Activated naive CD4-positive, alpha-beta T cell treated with anti-CD3 and anti-CD28 coated beads for 36 hours (primary cell): ENCODE measurements around the gene CCDC88B. TPM values are rescaled to one million over a fixed set of nuclear protein-coding genes. Genes with fewer than 3 reads are reported as not detected.

Source experiments
- CTCF ChIA-PET: fragments of 350-600 bp; sonication (Branson Sonifier 250); formaldehyde crosslinking; loops from one replicate; lab custom pipeline; 2021; ENCODE audit warnings: antibody characterized with exemption; lab: Charles Lee
- DNase-seq: peaks from one replicate; pipeline ENCODE4 v3.0.0-alpha.2; 2020
- H3K27ac Mint-ChIP-seq: one replicate; pipeline ENCODE4 v1.8.0; 2021; ENCODE audit warnings: mild to moderate bottlenecking, mixed read lengths
- H3K27me3 Mint-ChIP-seq: one replicate; pipeline ENCODE4 v1.8.0; 2021; ENCODE audit warnings: low read depth, mixed read lengths
- H3K36me3 Mint-ChIP-seq: one replicate; pipeline ENCODE4 v1.8.0; 2021; ENCODE audit warnings: low read depth, mixed read lengths
- H3K4me1 Mint-ChIP-seq: one replicate; pipeline ENCODE4 v1.8.0; 2021; ENCODE audit warnings: low read depth, mixed read lengths
- H3K4me3 Mint-ChIP-seq: one replicate; pipeline ENCODE4 v1.8.0; 2021; ENCODE audit warnings: mild to moderate bottlenecking, moderate library complexity, mixed read lengths
- H3K9me3 Mint-ChIP-seq: one replicate; pipeline ENCODE4 v1.8.0; 2021; ENCODE audit warnings: mixed read lengths
- intact Hi-C: fragments of 100-400 bp; cut with micrococcal nuclease; formaldehyde crosslinking; loops from one replicate; pipeline ENCODE4 v1.15.1; 2023
- total RNA-seq, 2 experiments: library from RNA; stranded (reverse); gene quantifications; one replicate each; pipeline ENCODE4 v1.2.3, GENCODE V29; 2021

CCDC88B gene
- total RNA-seq, 2 experiments from 2014 or later: 53.2 to 61.9 TPM

- intact Hi-C loops: no loop called here
- H3K27ac Mint-ChIP-seq: no peak overlapping the region
- H3K9me3 Mint-ChIP-seq: no peaks in the 10 kb centered on the region
- no peaks in the 10 kb centered on the region for H3K36me3 Mint-ChIP-seq
- no peak for DNase-seq
- no peaks in the 10 kb centered on the region for H3K27me3 Mint-ChIP-seq
- CTCF ChIA-PET: interaction anchor here (1.1 kb wide), 1 partner anchor 9 kb away, joined by 4 read pairs; no protein-coding TSS in a partner anchor
- H3K4me1 Mint-ChIP-seq: no peaks in the 10 kb centered on the region
- H3K4me3 Mint-ChIP-seq: no peak overlapping the region
Measured at GRCh38 chr11:64376071-64376470, 36.1 kb downstream of the CCDC88B start.

GRCh38 chr11:64378335-64378880 lies 38.4 kb downstream of the CCDC88B start:
- no peak overlapping the region for H3K4me3 Mint-ChIP-seq
- intact Hi-C loops: no loop called here
- no peaks in the 10 kb centered on the region for H3K36me3 Mint-ChIP-seq
- H3K9me3 Mint-ChIP-seq: no peaks in the 10 kb centered on the region
- CTCF ChIA-PET: no interaction called here
- H3K4me1 Mint-ChIP-seq: no peaks in the 10 kb centered on the region
- no peak overlapping the region for H3K27ac Mint-ChIP-seq
- H3K27me3 Mint-ChIP-seq: no peaks in the 10 kb centered on the region
- DNase-seq: no peak

- CTCF ChIA-PET: no interaction called here
- no peak overlapping the region for H3K27ac Mint-ChIP-seq
- no peaks in the 10 kb centered on the region for H3K9me3 Mint-ChIP-seq
- H3K4me3 Mint-ChIP-seq: no peak overlapping the region
- intact Hi-C loops: no loop called here
- no peaks in the 10 kb centered on the region for H3K27me3 Mint-ChIP-seq
- no peaks in the 10 kb centered on the region for H3K4me1 Mint-ChIP-seq
- no peaks in the 10 kb centered on the region for H3K36me3 Mint-ChIP-seq
- no peak for DNase-seq
Measured at GRCh38 chr11:64379160-64379559, 39.2 kb downstream of the CCDC88B start.

- no peaks in the 10 kb centered on the region for H3K4me1 Mint-ChIP-seq
- no peak overlapping the region for H3K4me3 Mint-ChIP-seq
- H3K36me3 Mint-ChIP-seq: no peaks in the 10 kb centered on the region
- H3K9me3 Mint-ChIP-seq: no peaks in the 10 kb centered on the region
- no peak for DNase-seq
- no peaks in the 10 kb centered on the region for H3K27me3 Mint-ChIP-seq
- intact Hi-C loops: no loop called here
- H3K27ac Mint-ChIP-seq: no peak overlapping the region
- CTCF ChIA-PET: no interaction called here
Measured at GRCh38 chr11:64379817-64380709, 40.1 kb downstream of the CCDC88B start.

- no peak for DNase-seq
- CTCF ChIA-PET: no interaction called here
- H3K27ac Mint-ChIP-seq: no peak overlapping the region
- no peaks in the 10 kb centered on the region for H3K36me3 Mint-ChIP-seq
- no peaks in the 10 kb centered on the region for H3K27me3 Mint-ChIP-seq
- H3K9me3 Mint-ChIP-seq: no peaks in the 10 kb centered on the region
- H3K4me3 Mint-ChIP-seq: no peak overlapping the region
- intact Hi-C loops: no loop called here
- H3K4me1 Mint-ChIP-seq: no peaks in the 10 kb centered on the region
Measured at GRCh38 chr11:64381350-64381749, 41.3 kb downstream of the CCDC88B start.

- Mint-ChIP-seq H3K27ac (no peak overlapping the region), H3K27me3 (no peaks in the 10 kb centered on the region), H3K36me3 (no peaks in the 10 kb centered on the region), H3K9me3 (no peaks in the 10 kb centered on the region), H3K4me3 (no peak overlapping the region), H3K4me1 (no peaks in the 10 kb centered on the region)
- DNase-seq: no peak
- CTCF ChIA-PET: no interaction called here
- intact Hi-C loops: no loop called here
Measured at GRCh38 chr11:64382047-64382446, 42.0 kb downstream of the CCDC88B start.

GRCh38 chr11:64382586-64382985 lies 42.6 kb downstream of the CCDC88B start:
- intact Hi-C loops: no loop called here
- Mint-ChIP-seq H3K4me1 (no peaks in the 10 kb centered on the region), H3K27me3 (no peaks in the 10 kb centered on the region), H3K27ac (no peak overlapping the region), H3K4me3 (no peak overlapping the region), H3K36me3 (no peaks in the 10 kb centered on the region), H3K9me3 (no peaks in the 10 kb centered on the region)
- no peak for DNase-seq
- CTCF ChIA-PET: no interaction called here

GRCh38 chr11:64383580-64383979 lies 43.6 kb downstream of the CCDC88B start:
- CTCF ChIA-PET: no interaction called here

GRCh38 chr11:64384028-64384737 lies 44.2 kb downstream of the CCDC88B start:
- no peaks in the 10 kb centered on the region for H3K9me3 Mint-ChIP-seq
- intact Hi-C loops: no loop called here
- H3K36me3 Mint-ChIP-seq: no peaks in the 10 kb centered on the region
- no peak overlapping the region for H3K27ac Mint-ChIP-seq
- CTCF ChIA-PET: interaction anchor here (1.9 kb wide), 1 partner anchor 25 kb away, joined by 4 read pairs; no protein-coding TSS in a partner anchor
- DNase-seq: no peak
- H3K4me3 Mint-ChIP-seq: no peak overlapping the region
- no peaks in the 10 kb centered on the region for H3K27me3 Mint-ChIP-seq
- no peaks in the 10 kb centered on the region for H3K4me1 Mint-ChIP-seq

More at GRCh38 chr11:64383580-64383979, 43.6 kb downstream of the CCDC88B start:
- Mint-ChIP-seq H3K36me3 (no peaks in the 10 kb centered on the region), H3K4me3 (no peak overlapping the region), H3K27me3 (no peaks in the 10 kb centered on the region), H3K27ac (no peak overlapping the region), H3K9me3 (no peaks in the 10 kb centered on the region), H3K4me1 (no peaks in the 10 kb centered on the region)
- intact Hi-C loops: no loop called here
- no peak for DNase-seq

- H3K4me1 Mint-ChIP-seq: peaks cover 2% of the 10 kb centered on the region
- H3K9me3 Mint-ChIP-seq: peaks cover 3% of the 10 kb centered on the region
- intact Hi-C loops: no loop called here
- H3K27me3 Mint-ChIP-seq: no peaks in the 10 kb centered on the region
- CTCF ChIA-PET: interaction anchor here (1.9 kb wide), 1 partner anchor 26 kb away, joined by 4 read pairs; no protein-coding TSS in a partner anchor
- H3K36me3 Mint-ChIP-seq: no peaks in the 10 kb centered on the region
- H3K4me3 Mint-ChIP-seq: no peak overlapping the region
- H3K27ac Mint-ChIP-seq: no peak overlapping the region
- no peak for DNase-seq
Measured at GRCh38 chr11:64384981-64385944, 45.3 kb downstream of the CCDC88B start.

- CTCF ChIA-PET: interaction anchor here (0.6 to 1.9 kb wide), 2 partner anchors 27 to 33 kb away, joined by 4 read pairs; no protein-coding TSS in a partner anchor
- intact Hi-C loops: no loop called here
- no peak for DNase-seq
- H3K36me3 Mint-ChIP-seq: no peaks in the 10 kb centered on the region
- no peak overlapping the region for H3K4me3 Mint-ChIP-seq
- H3K4me1 Mint-ChIP-seq: peaks cover 8% of the 10 kb centered on the region
- H3K9me3 Mint-ChIP-seq: peaks cover 4% of the 10 kb centered on the region
- H3K27ac Mint-ChIP-seq: no peak overlapping the region
- H3K27me3 Mint-ChIP-seq: no peaks in the 10 kb centered on the region
Measured at GRCh38 chr11:64385945-64386704, 46.1 kb downstream of the CCDC88B start.
